ENCODE results near the gene NNMT.

NNMT gene

GRCh38 chr11:114285599-114285998 lies 10.6 kb upstream of the NNMT start:
- DNase-seq: no peak

GRCh38 chr11:114286229-114286628 lies 10.0 kb upstream of the NNMT start:
- DNase-seq: no peak

- no peak for DNase-seq
Measured at GRCh38 chr11:114287154-114287553, 9.0 kb upstream of the NNMT start.

GRCh38 chr11:114288136-114288535 lies 8.1 kb upstream of the NNMT start:
- DNase-seq: no peak

- DNase-seq: no peak
Measured at GRCh38 chr11:114289779-114290178, 6.4 kb upstream of the NNMT start.

- DNase-seq: no peak
Measured at GRCh38 chr11:114290503-114291235, 5.5 kb upstream of the NNMT start.

GRCh38 chr11:114291381-114291780 lies 4.8 kb upstream of the NNMT start:
- no peak for DNase-seq

- DNase-seq: no peak
Measured at GRCh38 chr11:114291842-114292680, 4.1 kb upstream of the NNMT start.

- DNase-seq: no peak
Measured at GRCh38 chr11:114293201-114293711, 2.9 kb upstream of the NNMT start.

GRCh38 chr11:114296605-114297372 lies 590 bp downstream of the NNMT start:
- no peak for DNase-seq

- DNase-seq: no peak
Measured at GRCh38 chr11:114297806-114298709, 1.9 kb downstream of the NNMT start.

- DNase-seq: no peak
Measured at GRCh38 chr11:114298710-114299109, 2.5 kb downstream of the NNMT start.

- DNase-seq: no peak
Measured at GRCh38 chr11:114301088-114301487, 4.9 kb downstream of the NNMT start.

- no peak for DNase-seq
Measured at GRCh38 chr11:114301927-114302326, 5.7 kb downstream of the NNMT start.

GRCh38 chr11:114302663-114303062 lies 6.5 kb downstream of the NNMT start:
- DNase-seq: no peak

GRCh38 chr11:114304065-114304464 lies 7.9 kb downstream of the NNMT start:
- no peak for DNase-seq

- no peak for DNase-seq
Measured at GRCh38 chr11:114304969-114305368, 8.8 kb downstream of the NNMT start.

- DNase-seq: no peak
Measured at GRCh38 chr11:114307524-114308203, 11.5 kb downstream of the NNMT start.

GRCh38 chr11:114308689-114309089 lies 12.5 kb downstream of the NNMT start:
- peak; percentile 3 for DNase-seq

- DNase-seq: no peak
Measured at GRCh38 chr11:114309517-114309916, 13.3 kb downstream of the NNMT start.

- no peak for DNase-seq
Measured at GRCh38 chr11:114310095-114310494, 13.9 kb downstream of the NNMT start.

GRCh38 chr11:114311946-114312345 lies 15.7 kb downstream of the NNMT start:
- DNase-seq: no peak
